Neural cell (in vitro differentiated cells): ENCODE data around the gene SLAMF1. TPM values are rescaled to one million over a fixed set of nuclear protein-coding genes. Genes with fewer than 3 reads are reported as not detected.

ENCODE experiments used
- H2AFZ ChIP-seq: fragments of 200-600, 300-800 bp; sonication (generic), shearing (Covaris generic); 2 replicates; pipeline ENCODE4 v1.6.0; 2014; ENCODE audit warnings: low read depth, mild to moderate bottlenecking, antibody characterized with exemption, low read length, moderate library complexity
- H3F3A ChIP-seq: fragments of 200-600 bp; shearing (Covaris generic); 2 replicates; pipeline ENCODE4 v1.6.1; 2016; ENCODE audit warnings: mild to moderate bottlenecking, moderate library complexity, mixed read lengths, antibody characterized with exemption, low read length; ENCODE audit not compliant: insufficient read depth, poor library complexity, severe bottlenecking
- H3K27ac ChIP-seq: fragments of 200-600, 300-800 bp; sonication (generic), shearing (Covaris generic); 2 replicates; pipeline ENCODE4 v1.5.1; 2014; ENCODE audit warnings: mild to moderate bottlenecking, low read length, moderate library complexity
- H3K27me3 ChIP-seq: fragments of 300-800, 200-600 bp; sonication (generic), shearing (Covaris generic); 2 replicates; pipeline ENCODE4 v1.6.0; 2014; ENCODE audit warnings: mild to moderate bottlenecking, low read depth, low read length, moderate library complexity; ENCODE audit not compliant: insufficient read depth
- H3K36me3 ChIP-seq: fragments of 300-800, 200-600 bp; sonication (generic), shearing (Covaris generic); 2 replicates; pipeline ENCODE4 v1.5.1; 2014; ENCODE audit warnings: mild to moderate bottlenecking, antibody characterized with exemption, low read length, moderate library complexity; ENCODE audit not compliant: insufficient read depth
- H3K4me2 ChIP-seq: fragments of 300-800, 200-600 bp; sonication (generic), shearing (Covaris generic); 2 replicates; pipeline ENCODE4 v1.6.0; 2014; ENCODE audit warnings: mild to moderate bottlenecking, low read length
- H3K4me3 ChIP-seq: fragments of 300-800, 200-600 bp; sonication (generic), shearing (Covaris generic); 2 replicates; pipeline ENCODE4 v1.5.1; 2014; ENCODE audit warnings: mild to moderate bottlenecking, low read length, moderate library complexity
- H3K79me2 ChIP-seq: fragments of 200-600 bp; shearing (Covaris generic); replicated peaks from 2 replicates; pipeline ENCODE4 v1.6.0; 2014; ENCODE audit warnings: mild to moderate bottlenecking, low read length, moderate library complexity; ENCODE audit not compliant: insufficient read depth
- H3K9ac ChIP-seq: fragments of 300-800, 200-600 bp; sonication (generic), shearing (Covaris generic); 2 replicates; pipeline ENCODE4 v1.6.1; 2016; ENCODE audit warnings: mild to moderate bottlenecking, low read length, mixed read lengths
- H3K9me2 ChIP-seq: fragments of 200-600 bp; shearing (Covaris generic); 2 replicates; pipeline ENCODE4 v1.6.1; 2016; ENCODE audit warnings: mild to moderate bottlenecking, low read length, mixed read lengths; ENCODE audit not compliant: insufficient read depth
- H3K9me3 ChIP-seq: fragments of 200-600, 300-800 bp; sonication (generic), shearing (Covaris generic); 2 replicates; pipeline ENCODE4 v1.6.1; 2016; ENCODE audit warnings: mild to moderate bottlenecking, mixed run types, low read length, moderate library complexity, mixed read lengths
- H4K20me1 ChIP-seq: fragments of 200-600 bp; shearing (Covaris generic); 2 replicates; pipeline ENCODE4 v1.6.1; 2016; ENCODE audit warnings: mild to moderate bottlenecking, mixed run types; ENCODE audit not compliant: insufficient read depth
- CTCF ChIP-seq: fragments of 450-650 bp; IDR thresholded peaks from 2 replicates; pipeline ENCODE4 v1.5.1; 2014; ENCODE audit warnings: antibody characterized with exemption, mild to moderate bottlenecking, moderate library complexity; ENCODE audit not compliant: poor library complexity, severe bottlenecking
- EP300 ChIP-seq: fragments of 450-650 bp; conservative IDR thresholded peaks from 2 replicates; pipeline ENCODE4 v1.6.1; 2014; ENCODE audit warnings: antibody characterized with exemption, mild to moderate bottlenecking, moderate library complexity; ENCODE audit not compliant: poor library complexity, severe bottlenecking
- EZH2 ChIP-seq: fragments of 200-600, 300-800 bp; shearing (Covaris generic), sonication (generic); IDR thresholded peaks from 2 replicates; pipeline ENCODE4 v1.6.1; 2014; ENCODE audit warnings: antibody characterized with exemption, low read length, borderline replicate concordance, mild to moderate bottlenecking; ENCODE audit not compliant: insufficient read depth, poor library complexity, severe bottlenecking
- MXI1 ChIP-seq: fragments of 450-650 bp; conservative IDR thresholded peaks from 2 replicates; pipeline ENCODE4 v1.6.1; 2014; ENCODE audit warnings: antibody characterized with exemption, mild to moderate bottlenecking; ENCODE audit not compliant: poor library complexity, severe bottlenecking
- POLR2AphosphoS5 ChIP-seq: IDR thresholded peaks from 2 replicates; pipeline ENCODE4 v1.6.1; 2012
- RAD21 ChIP-seq: fragments of 450-650 bp; conservative IDR thresholded peaks from 2 replicates; pipeline ENCODE4 v1.6.1; 2014; ENCODE audit warnings: antibody characterized with exemption, mild to moderate bottlenecking, moderate library complexity
- REST ChIP-seq: IDR thresholded peaks from 2 replicates; pipeline ENCODE4 v1.6.1; 2012; ENCODE audit warnings: borderline replicate concordance
- SMC3 ChIP-seq: fragments of 450-650 bp; conservative IDR thresholded peaks from 2 replicates; pipeline ENCODE4 v1.6.1; 2014; ENCODE audit warnings: antibody characterized with exemption, mild to moderate bottlenecking, moderate library complexity; ENCODE audit not compliant: poor library complexity
- TAF1 ChIP-seq: IDR thresholded peaks from 2 replicates; pipeline ENCODE4 v1.6.1; 2012; ENCODE audit warnings: low read depth
- polyA plus RNA-seq: library from polyadenylated mRNA; depleted of rRNA; stranded (reverse); fragments of >200 nt; gene quantifications from 2 replicates; pipeline ENCODE4 v1.2.3, GENCODE V29; 2014

Gene SLAMF1
- polyA plus RNA-seq, 1 donor from 2014 or later: not detected

GRCh38 chr1:160669802-160670201 lies 23.0 kb upstream of the SLAMF1 start:
- Histone ChIP-seq H3K9me2 (no peaks in the 10 kb centered on the region), H3K9ac (no peak overlapping the region), H3K4me2 (no peak overlapping the region), H2AFZ (no peak overlapping the region), H3K36me3 (no peaks in the 10 kb centered on the region), H4K20me1 (no peaks in the 10 kb centered on the region), H3K27me3 (no peaks in the 10 kb centered on the region), H3K79me2 (no peaks in the 10 kb centered on the region), H3K4me3 (no peak overlapping the region), H3K27ac (no peak overlapping the region), H3K9me3 (no peaks in the 10 kb centered on the region), H3F3A (no peaks in the 10 kb centered on the region)
- no peak for TF ChIP-seq REST
- no peak for TF ChIP-seq EP300
- no peak for TF ChIP-seq MXI1
- no peak for TF ChIP-seq CTCF
- no peak for TF ChIP-seq POLR2AphosphoS5
- TF ChIP-seq TAF1: no peak

GRCh38 chr1:160669276-160669675 lies 22.4 kb upstream of the SLAMF1 start:
- Histone ChIP-seq H3K4me2 (no peak overlapping the region), H2AFZ (no peak overlapping the region), H3K9me3 (no peaks in the 10 kb centered on the region), H4K20me1 (no peaks in the 10 kb centered on the region), H3K9me2 (no peaks in the 10 kb centered on the region), H3K36me3 (no peaks in the 10 kb centered on the region), H3K27me3 (no peaks in the 10 kb centered on the region), H3F3A (no peaks in the 10 kb centered on the region), H3K79me2 (no peaks in the 10 kb centered on the region), H3K27ac (no peak overlapping the region), H3K4me3 (no peak overlapping the region), H3K9ac (no peak overlapping the region)
- no peak for TF ChIP-seq POLR2AphosphoS5
- TF ChIP-seq CTCF: no peak
- no peak for TF ChIP-seq SMC3
- TF ChIP-seq RAD21: no peak
- TF ChIP-seq REST: no peak
- no peak for TF ChIP-seq MXI1
- no peak for TF ChIP-seq EP300
- no peak for TF ChIP-seq EZH2
- TF ChIP-seq TAF1: no peak
